ENCODE results near the gene STAC. TPM values are rescaled to one million over a fixed set of nuclear protein-coding genes. Genes with fewer than 3 reads are reported as not detected.

STAC gene
- total RNA-seq, 1 experiment from 2014 or later = 6.7 TPM

- no peaks in the 10 kb centered on the region for H3F3A ChIP-seq (ENCODE audit: low read length, unreplicated experiment)
- no peaks in the 10 kb centered on the region for H3K36me3 ChIP-seq (ENCODE audit: low read depth, low read length)
- ChIA-PET POLR2A (ENCODE audit: unreplicated experiment) (no interaction called here), CTCF (no interaction called here)
- no peak overlapping the region for H3K9ac ChIP-seq (ENCODE audit: low read length)
- no peaks in the 10 kb centered on the region for H3K9me2 ChIP-seq (replicated peaks; ENCODE audit: low read length)
- H3K4me2 ChIP-seq (ENCODE audit: low read length) = no peak overlapping the region
- TF ChIP-seq EZH2phosphoT487 (IDR thresholded peaks at IDR 0.05; ENCODE audit: borderline replicate concordance, low read length) (no peak), EZH2 (IDR thresholded peaks at IDR 0.05; ENCODE audit: low read length, unreplicated experiment) (no peak), CTCF (conservative IDR thresholded peaks at IDR 0.05; ENCODE audit: low read depth, low read length) (no peak)
- no peaks in the 10 kb centered on the region for H3K79me2 ChIP-seq (ENCODE audit: low read length)
- H3K9me3 ChIP-seq (ENCODE audit: low read length) = no peaks in the 10 kb centered on the region
- ATAC-seq (no peak), DNase-seq (no peak)
- intact Hi-C loops (cut with micrococcal nuclease) = no loop called here
- H2AFZ ChIP-seq (ENCODE audit: low read length) = no peak overlapping the region
- H3K4me1 ChIP-seq (ENCODE audit: insufficient read depth, low read length) = no peaks in the 10 kb centered on the region
- BruUV-seq (replicated peaks) = no TSS peak
- no peak overlapping the region for H3K4me3 ChIP-seq (ENCODE audit: low read length)
- H4K20me1 ChIP-seq (ENCODE audit: low read length) = no peaks in the 10 kb centered on the region
- H3K27me3 ChIP-seq (ENCODE audit: low read length) = no peaks in the 10 kb centered on the region
- H3K27ac ChIP-seq (ENCODE audit: low read length) = no peak overlapping the region
These were observed 95.3 kb downstream of the STAC start for GRCh38 chr3:36475558-36475957.

GRCh38 chr3:36476286-36476942, 96.1 kb downstream of the STAC start:
- no peaks in the 10 kb centered on the region for H3K27me3 ChIP-seq (ENCODE audit: low read length)
- H3K9ac ChIP-seq (ENCODE audit: low read length) = no peak overlapping the region
- DNase-seq (no peak), ATAC-seq (no peak)
- no peaks in the 10 kb centered on the region for H3K9me2 ChIP-seq (replicated peaks; ENCODE audit: low read length)
- no peaks in the 10 kb centered on the region for H3K79me2 ChIP-seq (ENCODE audit: low read length)
- no peaks in the 10 kb centered on the region for H3K36me3 ChIP-seq (ENCODE audit: low read depth, low read length)
- H3K27ac ChIP-seq (ENCODE audit: low read length) = no peak overlapping the region
- no peak overlapping the region for H3K4me3 ChIP-seq (ENCODE audit: low read length)
- ChIA-PET POLR2A (ENCODE audit: unreplicated experiment) (no interaction called here), CTCF (no interaction called here)
- no peaks in the 10 kb centered on the region for H3F3A ChIP-seq (ENCODE audit: low read length, unreplicated experiment)
- H3K9me3 ChIP-seq (ENCODE audit: low read length) = no peaks in the 10 kb centered on the region
- H4K20me1 ChIP-seq (ENCODE audit: low read length) = no peaks in the 10 kb centered on the region
- no TSS peak for BruUV-seq (replicated peaks)
- no peaks in the 10 kb centered on the region for H3K4me1 ChIP-seq (ENCODE audit: insufficient read depth, low read length)
- no peak for TF ChIP-seq EZH2phosphoT487 (IDR thresholded peaks at IDR 0.05; ENCODE audit: borderline replicate concordance, low read length)
- TF ChIP-seq EZH2 (IDR thresholded peaks at IDR 0.05; ENCODE audit: low read length, unreplicated experiment) = no peak
- TF ChIP-seq CTCF (conservative IDR thresholded peaks at IDR 0.05; ENCODE audit: low read depth, low read length) = no peak
- H3K4me2 ChIP-seq (ENCODE audit: low read length) = no peak overlapping the region
- no peak overlapping the region for H2AFZ ChIP-seq (ENCODE audit: low read length)
- intact Hi-C loops (cut with micrococcal nuclease) = no loop called here

- no TSS peak for BruUV-seq (replicated peaks)
- H3K27me3 ChIP-seq (ENCODE audit: low read length) = no peaks in the 10 kb centered on the region
- intact Hi-C loops (cut with micrococcal nuclease) = no loop called here
These were observed 97.4 kb downstream of the STAC start for GRCh38 chr3:36477655-36478054.

More at GRCh38 chr3:36477655-36478054, 97.4 kb downstream of the STAC start:
- no peak overlapping the region for H3K27ac ChIP-seq (ENCODE audit: low read length)
- H3K4me1 ChIP-seq (ENCODE audit: insufficient read depth, low read length) = no peaks in the 10 kb centered on the region
- H3K9me2 ChIP-seq (replicated peaks; ENCODE audit: low read length) = no peaks in the 10 kb centered on the region
- ChIA-PET CTCF (interaction anchor here (1.0 kb wide), 1 partner anchor 63 kb away, joined by 3 read pairs; no protein-coding TSS in a partner anchor), POLR2A (ENCODE audit: unreplicated experiment) (no interaction called here)
- H3K4me3 ChIP-seq (ENCODE audit: low read length) = no peak overlapping the region
- DNase-seq (no peak), ATAC-seq (no peak)
- no peak overlapping the region for H3K9ac ChIP-seq (ENCODE audit: low read length)
- H4K20me1 ChIP-seq (ENCODE audit: low read length) = no peaks in the 10 kb centered on the region
- no peak overlapping the region for H3K4me2 ChIP-seq (ENCODE audit: low read length)
- H3K36me3 ChIP-seq (ENCODE audit: low read depth, low read length) = no peaks in the 10 kb centered on the region
- no peak overlapping the region for H2AFZ ChIP-seq (ENCODE audit: low read length)
- TF ChIP-seq EZH2 (IDR thresholded peaks at IDR 0.05; ENCODE audit: low read length, unreplicated experiment) (no peak), CTCF (conservative IDR thresholded peaks at IDR 0.05; ENCODE audit: low read depth, low read length) (no peak), EZH2phosphoT487 (IDR thresholded peaks at IDR 0.05; ENCODE audit: borderline replicate concordance, low read length) (no peak)
- H3K79me2 ChIP-seq (ENCODE audit: low read length) = no peaks in the 10 kb centered on the region
- no peaks in the 10 kb centered on the region for H3F3A ChIP-seq (ENCODE audit: low read length, unreplicated experiment)
- H3K9me3 ChIP-seq (ENCODE audit: low read length) = no peaks in the 10 kb centered on the region
